Testis (tissue), 2 donors: Measurements from ENCODE around the gene EPHA4.

Source experiments
- CTCF ChIP-seq, 3 experiments: fragments of 450-650 bp in 2 of 3; fragments of 200-600 bp in 1 of 3; sonication (generic) in 1 of 3; IDR thresholded peaks; one replicate each; pipeline ENCODE4 v1.5.1; 2016 to 2019; ENCODE audit warnings: antibody characterized with exemption in 3 of 3, mild to moderate bottlenecking in 2 of 3, moderate library complexity in 1 of 3
- POLR2A ChIP-seq: fragments of 450-650 bp; IDR thresholded peaks from one replicate; pipeline ENCODE4 v1.6.1; 2017; ENCODE audit warnings: antibody characterized with exemption, mild to moderate bottlenecking, moderate library complexity

GRCh38 chr2:221494556-221494955 is 77.5 kb downstream of the EPHA4 start:
- no peak for TF ChIP-seq POLR2A
- TF ChIP-seq CTCF (IDR thresholded peaks at IDR 0.05) = no peak
